ENCODE results near the gene RASL12.
A peak's percentile ranks its signal among the peaks of the same experiment; 100 is the strongest.

Gene RASL12

DNA sequence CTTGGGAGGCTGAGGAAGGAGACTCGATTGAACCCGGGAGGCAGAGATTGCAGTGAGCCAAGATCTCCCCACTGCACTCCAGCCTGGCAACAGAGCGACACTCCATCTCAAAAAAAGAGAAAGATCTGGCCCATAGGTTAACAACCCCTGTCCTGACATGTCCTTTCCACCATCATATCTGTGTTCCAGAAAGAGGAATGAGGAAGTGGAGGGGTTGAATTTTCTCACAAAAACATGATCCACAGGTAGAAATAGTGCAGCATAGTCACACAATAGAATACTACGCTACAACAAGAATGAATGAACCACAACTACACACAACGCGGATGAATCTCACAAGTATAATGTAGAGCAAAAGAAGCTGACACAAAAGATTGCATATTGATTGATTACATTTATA is 27.3 kb downstream of the RASL12 start:
- no peak overlapping the region for H3K23ac ChIP-seq (ENCODE audit: low read length in 2 of 2)
- no peak overlapping the region for H3K27ac ChIP-seq (ENCODE audit: low read length, poor library complexity, severe bottlenecking)
- H3K27me3 ChIP-seq (ENCODE audit: control insufficient read depth in 1 of 2, insufficient read depth in 1 of 2, low read length in 2 of 2): no peaks in the 10 kb centered on the region
- H2BK120ac ChIP-seq (ENCODE audit: low read depth, low read length): no peak overlapping the region
- H2BK5ac ChIP-seq (ENCODE audit: low read depth, low read length, poor library complexity, severe bottlenecking): no peak overlapping the region
- H2AFZ ChIP-seq (ENCODE audit: low read depth, low read length): no peak overlapping the region
- H3K79me1 ChIP-seq (replicated peaks; ENCODE audit: low read length, poor library complexity, severe bottlenecking): no peaks in the 10 kb centered on the region
- no peak overlapping the region for H4K8ac ChIP-seq (ENCODE audit: low read length)
- H2AK5ac ChIP-seq (ENCODE audit: low read length, severe bottlenecking): no peak overlapping the region
- no peak overlapping the region for H4K91ac ChIP-seq (ENCODE audit: low read length)
- peaks cover 10% of the 10 kb centered on the region for H3K4me1 ChIP-seq (ENCODE audit: control insufficient read depth, insufficient read depth, low read depth, low read length)
- WGBS: 100% methylated on average over 2 of the region's 6 CpGs
- H3K14ac ChIP-seq (ENCODE audit: low read length in 2 of 2): no peak overlapping the region
- DNase-seq: no peak
- no peaks in the 10 kb centered on the region for H3K9me3 ChIP-seq (ENCODE audit: control insufficient read depth, low read length)
- no peak overlapping the region for H2BK15ac ChIP-seq (ENCODE audit: low read depth, poor library complexity, severe bottlenecking)
- H3K36me3 ChIP-seq (ENCODE audit: control insufficient read depth in 1 of 2, insufficient read depth in 2 of 2, low read depth in 1 of 2, low read length in 2 of 2): no peaks in the 10 kb centered on the region
- H3K4me2 ChIP-seq (ENCODE audit: low read length, poor library complexity, severe bottlenecking): no peak overlapping the region
- no peak overlapping the region for H3K9ac ChIP-seq (ENCODE audit: low read length)
- H3K18ac ChIP-seq (ENCODE audit: low read depth in 1 of 2, low read length in 2 of 2): no peak overlapping the region
- H3K4me3 ChIP-seq (ENCODE audit: insufficient read depth in 1 of 2, low read depth in 1 of 2, low read length in 2 of 2): no peak overlapping the region
- no peak overlapping the region for H2BK12ac ChIP-seq (ENCODE audit: low read length in 2 of 2)
- no peak overlapping the region for H3K4ac ChIP-seq (ENCODE audit: low read depth in 1 of 2, low read length in 2 of 2)

GRCh38 chr15:65038836-65039235 is 29.0 kb downstream of the RASL12 start:
- DNase-seq: no peak
- H3K27ac ChIP-seq (ENCODE audit: low read length, poor library complexity, severe bottlenecking): no peak overlapping the region
- H3K23ac ChIP-seq (ENCODE audit: low read length in 2 of 2): no peak overlapping the region
- H3K79me1 ChIP-seq (replicated peaks; ENCODE audit: low read length, poor library complexity, severe bottlenecking): no peaks in the 10 kb centered on the region
- no peak overlapping the region for H4K91ac ChIP-seq (ENCODE audit: low read length)
- H2BK120ac ChIP-seq (ENCODE audit: low read depth, low read length): no peak overlapping the region
- no peaks in the 10 kb centered on the region for H3K9me3 ChIP-seq (ENCODE audit: control insufficient read depth, low read length)
- no peak overlapping the region for H3K4ac ChIP-seq (ENCODE audit: low read depth in 1 of 2, low read length in 2 of 2)
- H2BK12ac ChIP-seq (ENCODE audit: low read length in 2 of 2): no peak overlapping the region
- H2AFZ ChIP-seq (ENCODE audit: low read depth, low read length): no peak overlapping the region
- H4K8ac ChIP-seq (ENCODE audit: low read length): peak overlapping the region; percentile 6
- H3K4me1 ChIP-seq (ENCODE audit: control insufficient read depth, insufficient read depth, low read depth, low read length): peaks cover 1% of the 10 kb centered on the region
- no peak overlapping the region for H2AK5ac ChIP-seq (ENCODE audit: low read length, severe bottlenecking)
- no peak overlapping the region for H2BK15ac ChIP-seq (ENCODE audit: low read depth, poor library complexity, severe bottlenecking)
- H3K4me3 ChIP-seq (ENCODE audit: insufficient read depth in 1 of 2, low read depth in 1 of 2, low read length in 2 of 2): no peak overlapping the region
- H3K14ac ChIP-seq (ENCODE audit: low read length in 2 of 2): no peak overlapping the region
- WGBS: 71% methylated on average over 5 of the region's 5 CpGs
- H3K36me3 ChIP-seq (ENCODE audit: control insufficient read depth in 1 of 2, insufficient read depth in 2 of 2, low read depth in 1 of 2, low read length in 2 of 2): no peaks in the 10 kb centered on the region
- H3K9ac ChIP-seq (ENCODE audit: low read length): no peak overlapping the region
- H3K27me3 ChIP-seq (ENCODE audit: control insufficient read depth in 1 of 2, insufficient read depth in 1 of 2, low read length in 2 of 2): no peaks in the 10 kb centered on the region
- no peak overlapping the region for H3K4me2 ChIP-seq (ENCODE audit: low read length, poor library complexity, severe bottlenecking)
- no peak overlapping the region for H2BK5ac ChIP-seq (ENCODE audit: low read depth, low read length, poor library complexity, severe bottlenecking)
- H3K18ac ChIP-seq (ENCODE audit: low read depth in 1 of 2, low read length in 2 of 2): no peak overlapping the region

DNA sequence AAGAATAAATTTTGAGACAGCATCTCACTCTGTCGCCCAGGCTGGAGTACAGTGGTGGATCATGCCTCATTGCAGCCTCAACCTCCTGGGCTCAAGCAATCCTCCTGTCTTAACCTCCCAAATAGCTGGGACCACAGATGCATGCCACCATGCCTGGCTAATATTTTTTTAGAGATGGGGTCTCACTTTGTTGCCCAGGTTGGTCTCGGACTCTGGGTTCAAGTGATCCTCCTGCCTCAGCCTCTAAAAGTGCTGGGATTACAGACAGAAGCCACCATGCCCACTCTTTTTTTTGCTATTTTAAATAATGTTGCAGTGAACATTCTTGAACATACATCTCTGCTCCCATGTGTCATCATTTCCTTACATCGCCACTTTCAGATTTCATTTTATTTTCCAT is 29.4 kb downstream of the RASL12 start:
- no peak overlapping the region for H2BK5ac ChIP-seq (ENCODE audit: low read depth, low read length, poor library complexity, severe bottlenecking)
- no peak overlapping the region for H3K4me3 ChIP-seq (ENCODE audit: insufficient read depth in 1 of 2, low read depth in 1 of 2, low read length in 2 of 2)
- no peak overlapping the region for H3K14ac ChIP-seq (ENCODE audit: low read length in 2 of 2)
- no peak for DNase-seq
- no peak overlapping the region for H3K27ac ChIP-seq (ENCODE audit: low read length, poor library complexity, severe bottlenecking)
- no peak overlapping the region for H3K4me2 ChIP-seq (ENCODE audit: low read length, poor library complexity, severe bottlenecking)
- H2AFZ ChIP-seq (ENCODE audit: low read depth, low read length): no peak overlapping the region
- H2AK5ac ChIP-seq (ENCODE audit: low read length, severe bottlenecking): no peak overlapping the region
- H3K4me1 ChIP-seq (ENCODE audit: control insufficient read depth, insufficient read depth, low read depth, low read length): no peaks in the 10 kb centered on the region
- H3K23ac ChIP-seq (ENCODE audit: low read length in 2 of 2): no peak overlapping the region
- no peaks in the 10 kb centered on the region for H3K79me1 ChIP-seq (replicated peaks; ENCODE audit: low read length, poor library complexity, severe bottlenecking)
- H4K91ac ChIP-seq (ENCODE audit: low read length): no peak overlapping the region
- H3K9me3 ChIP-seq (ENCODE audit: control insufficient read depth, low read length): no peaks in the 10 kb centered on the region
- H4K8ac ChIP-seq (ENCODE audit: low read length): no peak overlapping the region
- H2BK12ac ChIP-seq (ENCODE audit: low read length in 2 of 2): no peak overlapping the region
- no peaks in the 10 kb centered on the region for H3K36me3 ChIP-seq (ENCODE audit: control insufficient read depth in 1 of 2, insufficient read depth in 2 of 2, low read depth in 1 of 2, low read length in 2 of 2)
- H3K18ac ChIP-seq (ENCODE audit: low read depth in 1 of 2, low read length in 2 of 2): no peak overlapping the region
- no peaks in the 10 kb centered on the region for H3K27me3 ChIP-seq (ENCODE audit: control insufficient read depth in 1 of 2, insufficient read depth in 1 of 2, low read length in 2 of 2)
- no peak overlapping the region for H2BK120ac ChIP-seq (ENCODE audit: low read depth, low read length)
- 100% methylated on average over 3 of the region's 3 CpGs for WGBS
- H2BK15ac ChIP-seq (ENCODE audit: low read depth, poor library complexity, severe bottlenecking): no peak overlapping the region
- no peak overlapping the region for H3K9ac ChIP-seq (ENCODE audit: low read length)
- no peak overlapping the region for H3K4ac ChIP-seq (ENCODE audit: low read depth in 1 of 2, low read length in 2 of 2)

DNA sequence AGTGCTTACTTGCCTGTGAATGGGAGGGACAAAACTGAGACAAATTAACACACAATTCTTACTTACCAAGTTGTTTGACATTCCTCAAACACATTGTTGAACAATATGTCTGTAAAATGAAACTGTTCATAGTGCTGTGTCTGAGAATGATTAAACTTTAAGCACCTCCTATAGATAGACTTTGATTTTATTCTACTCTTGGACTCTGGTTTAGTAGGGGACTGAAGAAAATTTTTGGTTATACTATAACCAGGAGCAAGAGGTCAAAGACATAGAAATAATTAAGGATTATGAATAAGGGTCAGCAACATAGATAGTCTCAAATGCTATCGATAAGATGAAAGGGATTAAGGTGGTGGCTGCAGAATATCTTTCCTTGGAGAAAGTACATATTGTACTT is 30.5 kb downstream of the RASL12 start:
- no peak for DNase-seq
- Histone ChIP-seq H3K79me1 (replicated peaks; ENCODE audit: low read length, poor library complexity, severe bottlenecking) (no peaks in the 10 kb centered on the region), H2AK5ac (ENCODE audit: low read length, severe bottlenecking) (no peak overlapping the region), H2BK12ac (ENCODE audit: low read length in 2 of 2) (no peak overlapping the region), H3K27me3 (ENCODE audit: control insufficient read depth in 1 of 2, insufficient read depth in 1 of 2, low read length in 2 of 2) (peaks cover 0 to 3% of the 10 kb centered on the region in 2 experiments), H2AFZ (ENCODE audit: low read depth, low read length) (no peak overlapping the region), H4K8ac (ENCODE audit: low read length) (no peak overlapping the region), H3K9ac (ENCODE audit: low read length) (no peak overlapping the region), H2BK15ac (ENCODE audit: low read depth, poor library complexity, severe bottlenecking) (no peak overlapping the region), H3K4me3 (ENCODE audit: insufficient read depth in 1 of 2, low read depth in 1 of 2, low read length in 2 of 2) (no peak overlapping the region), H2BK120ac (ENCODE audit: low read depth, low read length) (no peak overlapping the region), H3K4me2 (ENCODE audit: low read length, poor library complexity, severe bottlenecking) (no peak overlapping the region), H4K91ac (ENCODE audit: low read length) (no peak overlapping the region), H3K4me1 (ENCODE audit: control insufficient read depth, insufficient read depth, low read depth, low read length) (peaks cover 2% of the 10 kb centered on the region), H3K23ac (ENCODE audit: low read length in 2 of 2) (no peak overlapping the region), H3K14ac (ENCODE audit: low read length in 2 of 2) (no peak overlapping the region), H3K9me3 (ENCODE audit: control insufficient read depth, low read length) (no peaks in the 10 kb centered on the region), H3K4ac (ENCODE audit: low read depth in 1 of 2, low read length in 2 of 2) (no peak overlapping the region), H3K27ac (ENCODE audit: low read length, poor library complexity, severe bottlenecking) (no peak overlapping the region), H3K36me3 (ENCODE audit: control insufficient read depth in 1 of 2, insufficient read depth in 2 of 2, low read depth in 1 of 2, low read length in 2 of 2) (no peaks in the 10 kb centered on the region), H3K18ac (ENCODE audit: low read depth in 1 of 2, low read length in 2 of 2) (no peak overlapping the region), H2BK5ac (ENCODE audit: low read depth, low read length, poor library complexity, severe bottlenecking) (no peak overlapping the region)
- 86% methylated on average over 1 of the region's 1 CpG for WGBS
